Measurements from ENCODE around the gene OR5M11. TPM values are rescaled to one million over a fixed set of nuclear protein-coding genes. Genes with fewer than 3 reads are reported as not detected.

The OR5M11 gene
- total RNA-seq, 2 donors from 2014 or later: not detected

GRCh38 chr11:56495117-56495516 lies 47.9 kb downstream of the OR5M11 start:
- H3K9ac ChIP-seq (ENCODE audit: extremely low read depth, low read length, poor library complexity, severe bottlenecking): no peak overlapping the region
- H3K36me3 Mint-ChIP-seq (ENCODE audit: low read depth): no peaks in the 10 kb centered on the region
- no peak overlapping the region for H3K27ac Mint-ChIP-seq
- no peak overlapping the region for H3K27ac ChIP-seq (ENCODE audit: low read depth, low read length)
- no peak overlapping the region for H3K4me3 Mint-ChIP-seq
- WGBS, 2 experiments (ENCODE audit: insufficient coverage in 1 of 2, insufficient read length in 1 of 2): 92% methylated on average over 2 of the region's 2 CpGs; no CpG with 5 or more reads in 1 of the 2 experiments
- no peaks in the 10 kb centered on the region for H3K27me3 ChIP-seq (ENCODE audit: control insufficient read depth, insufficient read depth, low read length, poor library complexity, severe bottlenecking)
- H3K9me3 Mint-ChIP-seq: peaks cover 23% of the 10 kb centered on the region
- H3K4me1 Mint-ChIP-seq: no peaks in the 10 kb centered on the region
- no peaks in the 10 kb centered on the region for H3K9me3 ChIP-seq (ENCODE audit: control insufficient read depth, low read length)
- no peak overlapping the region for H3K4me3 ChIP-seq (ENCODE audit: low read length)
- TF ChIP-seq CTCF (conservative IDR thresholded peaks at IDR 0.05): no peak
- H3K36me3 ChIP-seq (ENCODE audit: control insufficient read depth, insufficient read depth, low read length): no peaks in the 10 kb centered on the region
- H3K4me1 ChIP-seq (ENCODE audit: control insufficient read depth, insufficient read depth, low read length): no peaks in the 10 kb centered on the region
- no peaks in the 10 kb centered on the region for H3K27me3 Mint-ChIP-seq (ENCODE audit: insufficient read depth)
- DNase-seq: no peak

Other genes starting within 250 kb of the OR5M11 start
- gene OR8K3, start 228.1 kb downstream of the OR5M11 start, total RNA-seq: not detected
- not detected for gene OR8K1, start 197.2 kb downstream of the OR5M11 start, total RNA-seq
- not detected for gene OR8J1, start 189.0 kb downstream of the OR5M11 start, total RNA-seq
- gene OR8U1, start 167.6 kb downstream of the OR5M11 start, total RNA-seq: not detected
- gene OR5AL1, start 130.6 kb downstream of the OR5M11 start, total RNA-seq: not detected
- gene OR5M3, start 69.9 kb downstream of the OR5M11 start, total RNA-seq: not detected
- gene OR5M8, start 51.9 kb downstream of the OR5M11 start, total RNA-seq: not detected
- not detected for gene OR5M10, start 34.5 kb upstream of the OR5M11 start, total RNA-seq
- gene OR5M1, start 71.6 kb upstream of the OR5M11 start, total RNA-seq: not detected
- gene OR5AP2, start 99.2 kb upstream of the OR5M11 start, total RNA-seq: not detected
- not detected for gene OR5AR1, start 120.4 kb upstream of the OR5M11 start, total RNA-seq
- gene OR9G1, start 155.8 kb upstream of the OR5M11 start, total RNA-seq: not detected
- not detected for gene OR9G4, start 205.4 kb upstream of the OR5M11 start, total RNA-seq